K562 (cell line): ENCODE data around the gene SLC16A2. TPM values are rescaled to one million over a fixed set of nuclear protein-coding genes. Genes with fewer than 3 reads are reported as not detected.

ENCODE experiments used
- ATAC-seq: fragments of 200-7000 bp; cut with Tn5 transposase; 3 replicates; pipeline ENCODE4 v1.9.1; 2020; ENCODE audit warnings: moderate library complexity
- BruUV-seq: library from RNA; stranded (reverse); fragments of 400-500 nt; replicated peaks from 2 replicates; lab custom pipeline; 2021; lab: Mats Ljungman, UMichigan
- CTCF ChIA-PET: fragments of 300-600 bp; formaldehyde crosslinking; extraction: SDS; loops from one replicate; lab custom pipeline; 2021; ENCODE audit warnings: low intra/inter-chr PET ratio; lab: Yijun Ruan, JAX
- POLR2A ChIA-PET: fragments of 300-600, 350-650 bp; sonication (Branson Sonifier 250); formaldehyde crosslinking; extraction: SDS; loops from one replicate; lab custom pipeline; 2021; ENCODE audit warnings: antibody characterized with exemption, inconsistent platforms; lab: Yijun Ruan, JAX
- DNase-seq, 4 experiments: peaks; one replicate each; pipeline versions ENCODE4 v3.0.0 to v3.0.0-alpha.2; 2011 to 2018; ENCODE audit warnings: low spot score in 3 of 4, mixed read lengths in 3 of 4; ENCODE audit errors: extremely low read depth in 1 of 4
- FAIRE-seq: peaks from 2 replicates; lab custom pipeline; 2011; peaks lifted over from hg19 to GRCh38; lab: Jason Lieb, UNC
- H2AFZ ChIP-seq: 2 replicates; pipeline ENCODE4 v1.6.0; 2011; ENCODE audit warnings: low read depth, low read length, control low read depth, inconsistent platforms
- H3K27ac ChIP-seq: fragments of 200-600 bp; 3 replicates; pipeline ENCODE4 v1.8.0; 2011; ENCODE audit warnings: low read depth, mild to moderate bottlenecking, control low read depth, inconsistent platforms, low read length, moderate library complexity, mixed read lengths; ENCODE audit errors: extremely low read depth
- H3K27me3 ChIP-seq, 2 experiments: fragments of 300-600 bp in 1 of 2; 2 replicates in 1 of 2; 3 replicates in 1 of 2; pipeline versions ENCODE4 v1.6.0 to v1.8.0; 2011; ENCODE audit warnings: inconsistent platforms in 2 of 2, low read length in 2 of 2, mild to moderate bottlenecking in 1 of 2, mixed read lengths in 1 of 2, moderate library complexity in 1 of 2; ENCODE audit not compliant: control insufficient read depth in 2 of 2, insufficient read depth in 2 of 2
- H3K36me3 ChIP-seq: fragments of 300-600 bp; 3 replicates; pipeline ENCODE4 v1.8.0; 2011; ENCODE audit warnings: mild to moderate bottlenecking, low read length, inconsistent platforms; ENCODE audit not compliant: control insufficient read depth, insufficient read depth
- H3K4me1 ChIP-seq, 2 experiments: fragments of 200-600 bp in 1 of 2; replicated peaks in 1 of 2; 2 replicates in 1 of 2; 3 replicates in 1 of 2; pipeline versions ENCODE4 v1.5.1 to v1.8.0; 2011; ENCODE audit warnings: inconsistent platforms in 2 of 2, low read length in 2 of 2, mild to moderate bottlenecking in 1 of 2, mixed read lengths in 1 of 2, moderate library complexity in 1 of 2; ENCODE audit not compliant: control insufficient read depth in 2 of 2, insufficient read depth in 2 of 2
- H3K4me2 ChIP-seq: 2 replicates; pipeline ENCODE4 v1.6.1; 2011; ENCODE audit warnings: low read length, control low read depth, inconsistent platforms, mixed read lengths; ENCODE audit not compliant: insufficient read depth
- H3K4me3 ChIP-seq: fragments of 200-600 bp; sonication (generic), shearing (Covaris generic); 2 replicates; pipeline ENCODE4 v1.5.1; 2016; ENCODE audit warnings: control low read depth, inconsistent platforms
- H3K79me2 ChIP-seq: fragments of 200-600 bp; 3 replicates; pipeline ENCODE4 v1.8.0; 2011; ENCODE audit warnings: low read length, inconsistent platforms; ENCODE audit not compliant: control insufficient read depth, insufficient read depth
- H3K9ac ChIP-seq, 2 experiments: 2 replicates each; pipeline versions ENCODE4 v1.6.0 to v1.6.1; 2011; ENCODE audit warnings: low read depth in 2 of 2, low read length in 2 of 2, control low read depth in 1 of 2, inconsistent platforms in 1 of 2, mild to moderate bottlenecking in 1 of 2, mixed read lengths in 1 of 2; ENCODE audit not compliant: insufficient read depth in 1 of 2
- H3K9me1 ChIP-seq: one replicate; pipeline ENCODE4 v1.6.0; 2011; ENCODE audit warnings: inconsistent platforms, mild to moderate bottlenecking, low read length, moderate library complexity; ENCODE audit not compliant: control insufficient read depth, insufficient read depth
- H3K9me3 ChIP-seq: replicated peaks from 2 replicates; pipeline ENCODE4 v1.5.1; 2011; ENCODE audit warnings: low read depth, low read length, inconsistent platforms; ENCODE audit not compliant: control insufficient read depth, insufficient read depth
- H4K20me1 ChIP-seq: replicated peaks from 2 replicates; pipeline ENCODE4 v1.6.1; 2011; ENCODE audit warnings: low read length, inconsistent platforms, mixed read lengths; ENCODE audit not compliant: control insufficient read depth, insufficient read depth
- FIP1L1 ChIP-seq: fragments of 200-400 bp; formaldehyde crosslinking; IDR thresholded peaks from 2 replicates; pipeline ENCODE4 v1.6.1; 2018; ENCODE audit warnings: mild to moderate bottlenecking, low read depth, low read length; ENCODE audit not compliant: poor library complexity, severe bottlenecking
- GTF2F1 ChIP-seq: IDR thresholded peaks from 2 replicates; pipeline ENCODE4 v1.6.1; 2011; ENCODE audit warnings: low read depth, low read length, improper control_type of control experiment
- MIER1 ChIP-seq: fragments of 450-650 bp; IDR thresholded peaks from 2 replicates; pipeline ENCODE4 v1.6.1; 2016; ENCODE audit warnings: antibody characterized with exemption, mild to moderate bottlenecking, low read depth
- PURB ChIP-seq: sonication (generic); formaldehyde crosslinking; IDR thresholded peaks from 2 replicates; pipeline ENCODE4 v1.9.0; 2021; ENCODE audit warnings: low read depth, mild to moderate bottlenecking, missing genetic modification reagents
- ZBTB5 ChIP-seq: fragments of 450-650 bp; IDR thresholded peaks from 2 replicates; pipeline ENCODE4 v1.6.1; 2017; ENCODE audit warnings: antibody characterized with exemption
- ZNF239 ChIP-seq: fragments of 250-450 bp; sonication (Bioruptor Pico); IDR thresholded peaks from 2 replicates; pipeline ENCODE4 v1.4.0; 2020; ENCODE audit warnings: mild to moderate bottlenecking
- ZNF436 ChIP-seq: fragments of 250-450, 450-650 bp; sonication (Bioruptor Pico); formaldehyde crosslinking; IDR thresholded peaks from 2 replicates; pipeline ENCODE4 v1.7.0; 2020; ENCODE audit warnings: mild to moderate bottlenecking
- WGBS: fragments of 100-300 bp; shearing (Covaris generic); methylation state at CpG from one replicate; pipeline ENCODE4 v1.1.6; 2016; ENCODE audit warnings: low coverage, mixed read lengths; ENCODE audit not compliant: insufficient coverage; ENCODE audit errors: missing lambda C conversion rate; 5-methylcytosine and 5-hydroxymethylcytosine counted together
- in situ Hi-C: fragments of 300-500 bp; cut with MboI; formaldehyde crosslinking; loops from 4 replicates; pipeline ENCODE4 v1.15.0; 2018; ENCODE audit warnings: inconsistent platforms, mixed read lengths
- intact Hi-C: fragments of 100-400 bp; cut with micrococcal nuclease; formaldehyde crosslinking; loops from 2 replicates; pipeline ENCODE4 v1.14.2; 2022
- polyA plus RNA-seq, 8 experiments: library from polyadenylated mRNA; depleted of rRNA in 4 of 8; stranded (reverse) in 5 of 8; unstranded in 3 of 8; fragments of >200 nt; fragmentation: Nextera tagmentation in 2 of 8; fragmentation: Illumina TruSeq in 1 of 8; extraction: Ambion mirVana in 2 of 8; extraction: Trizol in 1 of 8; gene quantifications; 2 replicates each; pipeline versions ENCODE4 v1.2.1 to v1.2.3, GENCODE V29; 2011 to 2014; ENCODE audit warnings: inconsistent platforms in 1 of 8, missing spikeins in 1 of 8
- total RNA-seq, 7 experiments: library from RNA; depleted of rRNA in 6 of 7; stranded (reverse); fragments of >200 nt in 6 of 7; fragmentation: Illumina TruSeq in 2 of 7; extraction: Trizol in 2 of 7; gene quantifications; 2 replicates each; pipeline versions ENCODE4 v1.2.1 to v1.2.3, GENCODE V29; 2011 to 2021; ENCODE audit warnings: low replicate concordance in 1 of 7
- TF ChIP-seq, protein P1 (sequence below), 2 experiments: fragments of 450-650 bp; IDR thresholded peaks; 2 replicates each; pipeline ENCODE4 v1.6.1; 2016

SLC16A2 gene
- total and polyA plus RNA-seq, 9 of the 15 experiments (the other 6 are each of a cell fraction or from before 2014, with no cell fraction given) = 0.07 TPM; not detected in 8

GRCh38 chrX:74523224-74523623 is 101.9 kb downstream of the SLC16A2 start:
- POLR2A ChIA-PET = no interaction called here
- Histone ChIP-seq H3K9ac (no peak overlapping the region), H3K4me3 (no peak overlapping the region), H2AFZ (no peak overlapping the region), H3K27me3 (no peaks in the 10 kb centered on the region), H3K9me1 (no peaks in the 10 kb centered on the region), H3K27ac (no peak overlapping the region), H3K36me3 (no peaks in the 10 kb centered on the region), H3K9me3 (no peaks in the 10 kb centered on the region), H4K20me1 (no peaks in the 10 kb centered on the region), H3K79me2 (no peaks in the 10 kb centered on the region), H3K4me2 (no peak overlapping the region), H3K4me1 (no peaks in the 10 kb centered on the region)
- no peak for DNase-seq
- TF ChIP-seq ZNF239 (CRISPR knock-in tag) = no peak
- no peak for TF ChIP-seq GTF2F1
- FAIRE-seq = no peak
- CTCF ChIA-PET = no interaction called here
- no TSS peak for BruUV-seq
- in situ Hi-C loops = no loop called here
- intact Hi-C loops = no loop called here
- 0% methylated on average over 1 of the region's 1 CpG for WGBS
- no peak for ATAC-seq

DNA sequence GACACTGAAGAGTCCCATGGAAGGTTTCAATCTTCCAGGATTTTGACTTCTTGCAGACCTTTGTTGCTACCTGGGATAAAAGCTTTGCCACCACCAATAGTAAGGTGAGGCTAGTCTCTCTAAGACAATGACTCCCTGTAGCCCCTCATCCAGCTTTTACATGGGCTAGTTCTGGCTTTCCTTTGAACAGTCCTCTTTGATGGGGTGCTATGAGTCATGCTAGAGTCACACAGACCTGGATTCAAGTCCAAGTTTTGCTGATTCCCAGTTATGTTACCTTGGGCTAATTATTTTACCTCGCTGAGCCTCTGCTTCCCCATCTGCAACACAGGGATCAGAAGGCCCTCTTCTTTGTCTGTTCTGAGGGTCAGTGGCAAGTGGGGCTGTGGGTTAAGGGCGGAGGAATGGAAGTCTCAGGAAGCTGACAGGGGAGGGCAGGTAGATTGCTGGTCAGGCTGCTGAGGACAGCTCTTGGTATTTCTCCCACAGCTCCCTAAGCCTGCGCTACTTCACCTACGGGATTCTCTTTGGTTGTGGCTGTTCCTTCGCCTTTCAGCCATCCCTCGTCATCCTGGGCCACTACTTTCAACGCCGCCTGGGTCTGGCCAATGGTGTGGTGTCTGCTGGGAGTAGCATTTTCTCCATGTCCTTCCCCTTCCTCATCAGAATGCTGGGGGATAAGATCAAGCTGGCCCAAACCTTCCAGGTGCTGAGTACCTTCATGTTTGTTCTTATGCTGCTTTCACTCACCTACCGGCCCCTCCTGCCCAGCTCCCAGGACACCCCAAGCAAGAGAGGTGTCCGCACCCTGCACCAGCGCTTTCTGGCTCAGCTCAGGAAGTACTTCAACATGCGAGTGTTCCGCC is 102.8 kb downstream of the SLC16A2 start:
- no peaks in the 10 kb centered on the region for H3K27me3 ChIP-seq
- no peak overlapping the region for H3K9ac ChIP-seq
- H3K36me3 ChIP-seq = no peaks in the 10 kb centered on the region
- in situ Hi-C loops (no loop called here), intact Hi-C loops (no loop called here)
- POLR2A ChIA-PET = no interaction called here
- no peaks in the 10 kb centered on the region for H3K9me1 ChIP-seq
- no TSS peak for BruUV-seq
- H3K4me1 ChIP-seq = no peaks in the 10 kb centered on the region
- CTCF ChIA-PET = no interaction called here
- no peak for ATAC-seq
- no peaks in the 10 kb centered on the region for H4K20me1 ChIP-seq
- 1% methylated on average over 12 of the region's 13 CpGs for WGBS
- no peak for DNase-seq
- no peak overlapping the region for H3K27ac ChIP-seq
- no peak overlapping the region for H2AFZ ChIP-seq
- no peak for FAIRE-seq
- no peak overlapping the region for H3K4me2 ChIP-seq
- no peaks in the 10 kb centered on the region for H3K79me2 ChIP-seq
- H3K4me3 ChIP-seq = no peak overlapping the region
- H3K9me3 ChIP-seq = no peaks in the 10 kb centered on the region
- TF ChIP-seq ZNF436 (CRISPR knock-in tag) = no peak
- TF ChIP-seq, protein P1, sequence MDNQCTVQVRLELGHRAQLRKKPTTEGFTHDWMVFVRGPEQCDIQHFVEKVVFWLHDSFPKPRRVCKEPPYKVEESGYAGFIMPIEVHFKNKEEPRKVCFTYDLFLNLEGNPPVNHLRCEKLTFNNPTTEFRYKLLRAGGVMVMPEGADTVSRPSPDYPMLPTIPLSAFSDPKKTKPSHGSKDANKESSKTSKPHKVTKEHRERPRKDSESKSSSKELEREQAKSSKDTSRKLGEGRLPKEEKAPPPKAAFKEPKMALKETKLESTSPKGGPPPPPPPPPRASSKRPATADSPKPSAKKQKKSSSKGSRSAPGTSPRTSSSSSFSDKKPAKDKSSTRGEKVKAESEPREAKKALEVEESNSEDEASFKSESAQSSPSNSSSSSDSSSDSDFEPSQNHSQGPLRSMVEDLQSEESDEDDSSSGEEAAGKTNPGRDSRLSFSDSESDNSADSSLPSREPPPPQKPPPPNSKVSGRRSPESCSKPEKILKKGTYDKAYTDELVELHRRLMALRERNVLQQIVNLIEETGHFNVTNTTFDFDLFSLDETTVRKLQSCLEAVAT (IDR thresholded peaks at IDR 0.05) = no peak
- no peak for TF ChIP-seq MIER1
- no peak for TF ChIP-seq FIP1L1
- TF ChIP-seq PURB (CRISPR knock-in tag) = no peak
- no peak for TF ChIP-seq ZBTB5
